H1 (cell line): ENCODE data around the gene AMPH. TPM values are rescaled to one million over a fixed set of nuclear protein-coding genes. Genes with fewer than 3 reads are reported as not detected.

Source experiments
- CHD1 ChIP-seq: IDR thresholded peaks from 2 replicates; pipeline ENCODE4 v1.6.1; 2012; ENCODE audit warnings: low read depth, low read length, improper control_type of control experiment
- KDM1A ChIP-seq: fragments of 200-600, 300-600 bp; sonication (generic); IDR thresholded peaks from 2 replicates; pipeline ENCODE4 v1.7.1; 2016; ENCODE audit warnings: mild to moderate bottlenecking, low read length, borderline replicate concordance
- polyA plus RNA-seq, 7 experiments: library from polyadenylated mRNA; depleted of rRNA in 3 of 7; stranded (reverse) in 5 of 7; unstranded in 2 of 7; fragments of >200 nt in 5 of 7; fragments of 200-250 nt in 2 of 7; gene quantifications; 1 replicate in 5 of 7; 2 replicates in 1 of 7; 4 replicates in 1 of 7; pipeline versions ENCODE4 v1.2.1 to v1.2.3, GENCODE V29; 2011 to 2013; ENCODE audit warnings: missing spikeins in 2 of 7, mixed read lengths in 2 of 7
- total RNA-seq: library from RNA; stranded (reverse); fragmentation: NEBNext Ultra II Directional; extraction: Animal tissue kit (Norgen Biotek cat#: 25700); gene quantifications from 2 replicates; pipeline ENCODE4 v1.2.1, GENCODE V29; 2021

Gene AMPH
- total and polyA plus RNA-seq, 2 of the 8 experiments (the other 6 are each of a cell fraction or from before 2014, with no cell fraction given): 7.3 to 12.2 TPM

DNA sequence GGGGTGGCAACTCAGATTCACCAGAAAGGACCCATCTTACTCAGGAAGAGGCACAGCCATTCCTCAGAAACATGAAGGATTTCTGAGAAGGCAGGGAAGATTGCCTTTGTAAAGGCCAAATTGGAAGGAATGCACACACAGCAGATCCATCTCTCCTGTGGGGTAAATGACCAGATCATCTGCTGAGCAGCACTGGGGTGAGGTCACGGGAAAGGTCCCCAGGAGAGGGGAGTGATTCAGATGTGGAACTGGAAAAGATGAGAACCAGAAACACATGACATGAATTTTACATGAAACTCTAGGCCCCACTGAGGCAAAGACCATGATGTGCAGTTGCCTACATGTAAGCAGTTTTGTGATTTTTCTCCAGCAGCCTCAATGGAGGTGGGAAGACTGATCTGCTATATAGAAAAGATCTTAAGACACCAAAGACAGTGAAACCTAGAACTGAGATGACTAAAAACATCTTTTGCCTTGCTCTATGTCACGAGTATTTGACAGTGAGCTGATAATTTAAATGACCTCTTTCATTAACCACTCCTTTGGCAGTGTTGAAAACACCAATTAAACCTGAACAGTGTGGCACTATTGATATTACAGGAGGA lies 91.6 kb downstream of the AMPH start (continued):
- TF ChIP-seq KDM1A (no peak), CHD1 (no peak)
